ENCODE measurements around the gene GMPR.
A peak's percentile ranks its signal among the peaks of the same experiment; 100 is the strongest.

The GMPR gene

GRCh38 chr6:16238057-16238962 lies at the start of gene GMPR:
GMPR (plus strand) TSS chr6:16238587; CDS start chr6:16238694, 107 bp downstream.
- DNase-seq (ENCODE audit: low read depth): peak; percentile 59

GRCh38 chr6:16190214-16190613 lies 48.2 kb upstream of the GMPR start:
- no peak for DNase-seq (ENCODE audit: low read depth)

GRCh38 chr6:16196260-16196983 lies 42.0 kb upstream of the GMPR start:
- DNase-seq (ENCODE audit: low read depth): no peak

- no peak for DNase-seq (ENCODE audit: low read depth)
These were observed 41.3 kb upstream of the GMPR start for GRCh38 chr6:16196984-16197546.

- DNase-seq (ENCODE audit: low read depth): no peak
These were observed 40.2 kb upstream of the GMPR start for GRCh38 chr6:16198061-16198705.

- no peak for DNase-seq (ENCODE audit: low read depth)
These were observed 38.6 kb upstream of the GMPR start for GRCh38 chr6:16199804-16200203.

- peak; percentile 18 for DNase-seq (ENCODE audit: low read depth)
These were observed 38.0 kb upstream of the GMPR start for GRCh38 chr6:16200321-16200883.

- DNase-seq (ENCODE audit: low read depth): no peak
These were observed 36.7 kb upstream of the GMPR start for GRCh38 chr6:16201706-16202105.

- no peak for DNase-seq (ENCODE audit: low read depth)
These were observed 33.6 kb upstream of the GMPR start for GRCh38 chr6:16204653-16205376.

- peak; percentile 95 for DNase-seq (ENCODE audit: low read depth)
These were observed 32.8 kb upstream of the GMPR start for GRCh38 chr6:16205377-16206144.

GRCh38 chr6:16206595-16207037 lies 31.8 kb upstream of the GMPR start:
- peak; percentile 88 for DNase-seq (ENCODE audit: low read depth)

- no peak for DNase-seq (ENCODE audit: low read depth)
These were observed 29.4 kb upstream of the GMPR start for GRCh38 chr6:16208989-16209388.

GRCh38 chr6:16209539-16209938 lies 28.8 kb upstream of the GMPR start:
- DNase-seq (ENCODE audit: low read depth): no peak

- DNase-seq (ENCODE audit: low read depth): no peak
These were observed 26.1 kb upstream of the GMPR start for GRCh38 chr6:16212276-16212675.

- no peak for DNase-seq (ENCODE audit: low read depth)
These were observed 21.8 kb upstream of the GMPR start for GRCh38 chr6:16216501-16217155.

GRCh38 chr6:16217156-16217721 lies 21.1 kb upstream of the GMPR start:
- no peak for DNase-seq (ENCODE audit: low read depth)

GRCh38 chr6:16222826-16223225 lies 15.6 kb upstream of the GMPR start:
- no peak for DNase-seq (ENCODE audit: low read depth)

GRCh38 chr6:16223362-16223761 lies 15.0 kb upstream of the GMPR start:
- DNase-seq (ENCODE audit: low read depth): no peak

- DNase-seq (ENCODE audit: low read depth): no peak
These were observed 14.0 kb upstream of the GMPR start for GRCh38 chr6:16224409-16224808.

All from EH (cell line).